ENCODE data around the gene FAM20A.

DNA sequence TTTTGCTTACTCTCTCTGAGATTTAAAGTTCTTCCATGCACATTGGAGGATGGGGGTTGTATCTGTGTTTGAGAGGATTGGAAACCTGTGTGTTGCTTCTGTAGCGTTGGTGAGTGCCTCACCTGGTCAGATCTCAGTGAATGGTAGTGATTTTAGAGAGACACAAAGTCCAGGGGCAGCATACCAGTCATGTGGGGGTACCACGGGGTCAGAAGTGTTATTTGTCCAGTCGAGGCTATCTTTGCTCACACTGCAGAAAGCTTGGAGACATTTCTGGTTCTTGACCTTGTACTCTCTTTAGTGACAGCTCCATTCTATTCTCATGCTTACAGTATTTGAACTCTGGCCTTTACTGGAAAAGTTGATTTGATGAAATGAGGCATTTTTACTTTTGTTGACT lies 65.2 kb downstream of the FAM20A start:
- TF ChIP-seq CTCF (IDR thresholded peaks at IDR 0.05; ENCODE audit: insufficient read depth, low read depth, low read length) (no peak), EZH2 (IDR thresholded peaks at IDR 0.05; ENCODE audit: insufficient read depth, low read length) (no peak)
